ENCODE data around the gene ACO2. TPM values are rescaled to one million over a fixed set of nuclear protein-coding genes. Genes with fewer than 3 reads are reported as not detected.

The ACO2 gene
- total and polyA plus RNA-seq, 2 of the 8 experiments (the other 6 are each of a cell fraction or from before 2014, with no cell fraction given), result 52.8 to 75.4 TPM

DNA sequence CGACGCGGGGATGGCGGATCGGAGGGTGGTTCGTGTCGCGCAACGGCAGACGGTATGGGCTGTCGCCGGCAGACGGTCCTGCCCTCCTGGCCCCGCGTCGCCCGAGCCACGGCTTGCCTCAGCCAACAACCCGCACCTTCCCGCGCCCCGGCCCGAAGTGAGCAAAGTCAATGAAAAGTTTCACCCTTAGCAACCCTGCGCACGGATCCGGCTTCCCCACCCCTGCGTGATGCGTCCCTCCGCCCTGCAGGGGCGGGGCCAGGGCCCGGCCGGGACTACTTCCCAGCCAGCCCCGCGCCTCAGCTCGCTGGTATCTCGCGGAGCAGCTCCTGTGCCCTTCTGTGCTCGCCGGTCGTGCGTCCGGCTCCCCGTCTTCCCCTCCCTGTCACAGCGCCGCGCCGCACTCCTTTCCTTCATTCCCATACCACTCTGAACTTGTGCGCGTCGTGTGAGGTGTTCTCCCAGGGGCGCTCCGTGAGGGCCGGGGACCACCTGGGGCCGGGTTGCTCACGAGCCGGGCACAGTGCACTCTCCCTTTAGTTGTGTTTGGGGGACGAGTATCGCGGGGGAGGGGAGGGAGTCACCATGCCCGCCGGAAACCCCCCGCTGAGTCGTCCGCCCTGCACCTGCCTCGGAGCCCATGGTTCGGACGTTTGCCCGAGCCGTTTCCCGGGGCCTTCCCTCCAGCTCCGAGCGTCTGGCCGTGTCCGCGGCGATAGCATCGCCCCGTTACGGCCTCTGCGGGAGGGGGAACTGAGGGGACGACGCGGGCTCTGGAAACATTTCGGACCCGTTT is 22.1 kb upstream of the ACO2 start, which contains the start of gene TOB2 (continued):
- TF ChIP-seq, protein P1, sequence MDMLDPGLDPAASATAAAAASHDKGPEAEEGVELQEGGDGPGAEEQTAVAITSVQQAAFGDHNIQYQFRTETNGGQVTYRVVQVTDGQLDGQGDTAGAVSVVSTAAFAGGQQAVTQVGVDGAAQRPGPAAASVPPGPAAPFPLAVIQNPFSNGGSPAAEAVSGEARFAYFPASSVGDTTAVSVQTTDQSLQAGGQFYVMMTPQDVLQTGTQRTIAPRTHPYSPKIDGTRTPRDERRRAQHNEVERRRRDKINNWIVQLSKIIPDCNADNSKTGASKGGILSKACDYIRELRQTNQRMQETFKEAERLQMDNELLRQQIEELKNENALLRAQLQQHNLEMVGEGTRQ (IDR thresholded peaks at IDR 0.05; ENCODE audit: low read length), result no peak
- TF ChIP-seq KDM4A (IDR thresholded peaks at IDR 0.05; ENCODE audit: low read depth, low read length, severe bottlenecking) (no peak), SIRT6 (IDR thresholded peaks at IDR 0.05; ENCODE audit: low read length) (no peak), CBX5 (IDR thresholded peaks at IDR 0.05; ENCODE audit: low read depth, low read length) (no peak), RAD21 (IDR thresholded peaks at IDR 0.05 in 1 of 2, conservative IDR thresholded peaks at IDR 0.05 in 1 of 2; ENCODE audit: low read depth in 2 of 2, low read length in 2 of 2) (peak in 1 of 2 experiments; percentile 4; a peak in 2 of 4 replicates), RXRA (IDR thresholded peaks at IDR 0.05; ENCODE audit: insufficient read depth, low read depth, low read length) (no peak), BCL11A (IDR thresholded peaks at IDR 0.05; ENCODE audit: low read depth in 2 of 2, low read length in 2 of 2) (no peak), TCF12 (IDR thresholded peaks at IDR 0.05; ENCODE audit: low read depth, low read length) (peak; percentile 73; the same call in 1 of the 2 replicates), KDM5A (IDR thresholded peaks at IDR 0.05; ENCODE audit: low read length) (no peak), SP2 (IDR thresholded peaks at IDR 0.05; ENCODE audit: low read length) (no peak), SIX5 (IDR thresholded peaks at IDR 0.05; ENCODE audit: low read depth, low read length) (no peak), RBBP5 (IDR thresholded peaks at IDR 0.05; ENCODE audit: borderline replicate concordance, low read depth, low read length) (peak; percentile 94), POLR2AphosphoS5 (IDR thresholded peaks at IDR 0.05; ENCODE audit: low read depth, low read length) (peak; percentile 99), RNF2 (IDR thresholded peaks at IDR 0.05; ENCODE audit: borderline replicate concordance, low read depth, low read length, missing control alignments, poor library complexity, severe bottlenecking) (no peak), HDAC6 (IDR thresholded peaks at IDR 0.05; ENCODE audit: low read depth, low read length) (no peak)
- TF ChIP-seq, protein P2, sequence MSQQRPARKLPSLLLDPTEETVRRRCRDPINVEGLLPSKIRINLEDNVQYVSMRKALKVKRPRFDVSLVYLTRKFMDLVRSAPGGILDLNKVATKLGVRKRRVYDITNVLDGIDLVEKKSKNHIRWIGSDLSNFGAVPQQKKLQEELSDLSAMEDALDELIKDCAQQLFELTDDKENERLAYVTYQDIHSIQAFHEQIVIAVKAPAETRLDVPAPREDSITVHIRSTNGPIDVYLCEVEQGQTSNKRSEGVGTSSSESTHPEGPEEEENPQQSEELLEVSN (IDR thresholded peaks at IDR 0.05), result peak; percentile 36; the same call in 1 of the 2 replicates
- TF ChIP-seq, protein P3, sequence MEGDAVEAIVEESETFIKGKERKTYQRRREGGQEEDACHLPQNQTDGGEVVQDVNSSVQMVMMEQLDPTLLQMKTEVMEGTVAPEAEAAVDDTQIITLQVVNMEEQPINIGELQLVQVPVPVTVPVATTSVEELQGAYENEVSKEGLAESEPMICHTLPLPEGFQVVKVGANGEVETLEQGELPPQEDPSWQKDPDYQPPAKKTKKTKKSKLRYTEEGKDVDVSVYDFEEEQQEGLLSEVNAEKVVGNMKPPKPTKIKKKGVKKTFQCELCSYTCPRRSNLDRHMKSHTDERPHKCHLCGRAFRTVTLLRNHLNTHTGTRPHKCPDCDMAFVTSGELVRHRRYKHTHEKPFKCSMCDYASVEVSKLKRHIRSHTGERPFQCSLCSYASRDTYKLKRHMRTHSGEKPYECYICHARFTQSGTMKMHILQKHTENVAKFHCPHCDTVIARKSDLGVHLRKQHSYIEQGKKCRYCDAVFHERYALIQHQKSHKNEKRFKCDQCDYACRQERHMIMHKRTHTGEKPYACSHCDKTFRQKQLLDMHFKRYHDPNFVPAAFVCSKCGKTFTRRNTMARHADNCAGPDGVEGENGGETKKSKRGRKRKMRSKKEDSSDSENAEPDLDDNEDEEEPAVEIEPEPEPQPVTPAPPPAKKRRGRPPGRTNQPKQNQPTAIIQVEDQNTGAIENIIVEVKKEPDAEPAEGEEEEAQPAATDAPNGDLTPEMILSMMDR (IDR thresholded peaks at IDR 0.05; ENCODE audit: control extremely low read depth in 1 of 3, insufficient read depth in 1 of 3, low read depth in 1 of 3, low read length in 3 of 3), result no peak

Data from H1 (cell line).